H54 (cell line): ENCODE data around the gene KRTAP5-9.
"Not testable (repeated sequence)": the region's sequence is repeated elsewhere in the genome, so short reads cannot be mapped to it uniquely, and the experiment has no call there.

Experiments
- DNase-seq: peaks from one replicate; pipeline ENCODE4 v3.0.0; 2011; ENCODE audit warnings: low spot score, mixed read lengths; ENCODE audit not compliant: insufficient read length
- FAIRE-seq: peaks from 3 replicates; lab custom pipeline; 2011; peaks lifted over from hg19 to GRCh38; lab: Jason Lieb, UNC
- POLR2A ChIP-seq: IDR thresholded peaks from 2 replicates; pipeline ENCODE4 v1.6.1; 2011; ENCODE audit warnings: low read depth, mild to moderate bottlenecking, low read length

KRTAP5-9 gene

DNA sequence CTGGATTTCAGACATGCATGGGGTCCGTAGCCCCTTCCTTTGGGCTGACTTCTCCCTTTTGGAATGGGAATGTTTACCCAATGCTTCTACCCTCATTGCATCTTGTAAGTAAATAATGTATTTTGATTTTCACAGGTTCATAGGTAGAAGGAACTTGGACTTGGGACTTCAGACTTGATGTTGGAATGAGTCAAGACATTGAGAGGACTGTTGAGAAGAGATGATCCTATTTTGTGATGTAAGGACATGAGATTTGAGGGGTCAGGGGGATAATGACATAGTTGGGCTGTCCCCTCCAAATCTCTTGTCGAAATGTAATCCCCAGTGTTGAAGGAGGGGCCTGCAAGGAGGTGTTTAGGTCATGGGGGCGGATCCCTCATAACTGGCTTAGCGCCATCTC is 16.2 kb downstream of the KRTAP5-9 start:
- no peak for FAIRE-seq
- no peak for TF ChIP-seq POLR2A
- no peak for DNase-seq

DNA sequence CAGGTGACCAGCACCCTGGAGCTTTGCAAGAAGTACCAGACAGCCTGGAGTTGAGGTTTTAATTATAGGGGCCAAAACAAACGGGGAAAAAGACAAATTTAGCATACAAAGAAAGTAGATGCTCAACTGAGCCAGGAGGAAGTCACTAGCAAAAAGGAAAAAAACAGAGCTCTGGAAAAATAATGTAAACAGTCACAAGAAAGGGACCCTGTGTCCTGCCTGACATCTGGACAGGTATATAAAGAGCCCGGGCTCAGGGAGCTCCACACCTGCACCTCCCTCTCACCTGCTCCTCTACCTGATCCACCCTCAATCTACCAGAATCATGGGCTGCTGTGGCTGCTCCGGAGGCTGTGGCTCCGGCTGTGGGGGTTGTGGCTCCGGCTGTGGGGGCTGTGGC is 17.0 kb downstream of the KRTAP5-9 start, which contains the start of gene KRTAP5-10:
KRTAP5-10 (plus strand) TSS at position 301 of the 400 bp plus-strand sequence; CDS start at position 326, 25 bp downstream.
- FAIRE-seq (no peak), DNase-seq (no peak)
- TF ChIP-seq POLR2A = no peak

DNA sequence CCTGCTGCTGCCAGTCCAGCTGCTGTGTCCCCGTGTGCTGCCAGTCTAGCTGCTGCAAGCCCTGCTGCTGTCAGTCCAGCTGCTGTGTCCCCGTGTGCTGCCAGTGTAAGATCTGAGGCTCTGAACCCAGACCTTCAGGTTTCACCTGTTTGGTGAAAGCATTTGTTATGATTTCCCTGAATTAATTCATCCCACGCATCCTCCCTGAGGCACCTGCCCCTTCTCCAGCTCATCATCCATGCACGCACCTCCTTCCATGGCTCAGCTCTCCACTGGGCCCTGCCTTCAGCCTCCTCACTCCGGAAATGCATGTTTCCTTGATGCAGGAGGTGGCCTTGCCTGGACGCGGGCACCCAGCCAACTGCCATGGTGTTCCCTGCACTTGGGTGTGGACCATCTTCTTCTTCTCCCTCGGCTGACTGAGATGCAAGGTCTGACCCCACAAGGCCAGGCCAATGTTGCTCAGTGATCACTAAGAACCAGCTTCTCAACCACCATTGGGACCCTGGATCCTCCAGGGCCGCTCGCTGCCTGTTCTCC is 17.9 kb downstream of the KRTAP5-9 start:
- FAIRE-seq (no peak), DNase-seq (no peak)
- no peak for TF ChIP-seq POLR2A

DNA sequence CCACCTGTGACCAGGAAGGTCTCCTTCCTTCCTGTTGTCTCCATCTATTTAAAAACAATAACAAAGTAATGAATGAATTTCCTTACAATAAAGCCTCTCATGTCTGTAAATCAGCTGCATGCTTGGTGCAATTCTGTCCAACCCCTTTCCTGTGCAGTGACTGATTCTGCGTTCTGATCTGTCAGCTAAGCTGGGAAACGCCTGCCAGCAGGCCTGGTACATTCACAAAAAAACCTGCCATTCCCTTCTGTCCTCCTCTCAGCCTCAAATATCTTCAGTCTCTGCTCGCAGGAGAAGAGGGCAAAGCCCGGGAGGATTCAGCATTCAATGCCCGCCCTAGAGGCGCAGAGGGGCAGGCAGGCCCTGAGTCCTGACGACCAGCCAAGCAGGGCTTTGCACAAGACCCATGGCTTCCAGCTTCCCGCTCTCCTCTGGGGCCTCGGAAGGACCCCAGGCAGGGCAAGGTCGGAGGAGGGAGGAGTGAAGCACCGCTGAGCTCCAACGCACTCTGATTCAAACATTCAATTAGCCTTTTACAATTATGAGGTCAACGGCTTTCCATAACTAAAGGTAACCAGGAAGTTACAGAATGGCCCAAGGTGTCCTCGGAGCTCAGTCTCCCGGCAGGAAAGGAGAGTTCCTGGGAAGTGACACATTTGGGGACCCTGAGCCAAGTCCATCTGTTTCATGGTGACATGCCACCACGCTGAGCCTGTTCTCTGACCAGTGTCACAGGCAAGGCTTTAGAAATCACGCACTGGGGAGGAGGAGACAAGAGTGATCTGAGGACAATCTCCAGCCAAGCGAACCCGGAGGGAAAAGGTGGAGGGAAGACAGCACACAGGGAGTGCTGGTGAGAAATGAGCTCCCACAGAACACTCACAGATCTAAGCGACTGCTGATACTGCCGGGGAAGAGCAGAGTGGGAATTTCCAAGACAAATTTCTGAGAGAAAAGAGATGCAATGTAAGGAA is 18.7 kb downstream of the KRTAP5-9 start:
- not testable (repeated sequence) for DNase-seq, FAIRE-seq

DNA sequence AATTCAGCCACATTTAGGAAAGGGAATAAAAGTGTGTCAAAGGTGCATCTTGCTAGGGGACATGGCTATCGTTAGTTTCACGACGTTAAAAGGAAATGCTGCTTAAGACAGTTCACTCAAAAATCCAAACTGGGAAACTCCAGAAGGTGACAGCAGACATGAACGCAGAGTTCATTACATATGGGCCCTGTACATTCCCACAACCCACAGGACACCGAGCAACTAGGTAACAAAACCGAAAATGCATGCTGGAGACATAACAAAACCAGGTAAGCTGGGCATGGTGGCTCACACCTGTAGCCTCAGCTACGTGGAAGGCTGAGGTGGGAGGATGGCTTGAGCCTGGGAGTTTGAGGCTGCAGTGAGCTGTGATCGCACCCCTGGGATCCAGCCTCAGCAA is 19.4 kb downstream of the KRTAP5-9 start:
- not testable (repeated sequence) for FAIRE-seq, DNase-seq

DNA sequence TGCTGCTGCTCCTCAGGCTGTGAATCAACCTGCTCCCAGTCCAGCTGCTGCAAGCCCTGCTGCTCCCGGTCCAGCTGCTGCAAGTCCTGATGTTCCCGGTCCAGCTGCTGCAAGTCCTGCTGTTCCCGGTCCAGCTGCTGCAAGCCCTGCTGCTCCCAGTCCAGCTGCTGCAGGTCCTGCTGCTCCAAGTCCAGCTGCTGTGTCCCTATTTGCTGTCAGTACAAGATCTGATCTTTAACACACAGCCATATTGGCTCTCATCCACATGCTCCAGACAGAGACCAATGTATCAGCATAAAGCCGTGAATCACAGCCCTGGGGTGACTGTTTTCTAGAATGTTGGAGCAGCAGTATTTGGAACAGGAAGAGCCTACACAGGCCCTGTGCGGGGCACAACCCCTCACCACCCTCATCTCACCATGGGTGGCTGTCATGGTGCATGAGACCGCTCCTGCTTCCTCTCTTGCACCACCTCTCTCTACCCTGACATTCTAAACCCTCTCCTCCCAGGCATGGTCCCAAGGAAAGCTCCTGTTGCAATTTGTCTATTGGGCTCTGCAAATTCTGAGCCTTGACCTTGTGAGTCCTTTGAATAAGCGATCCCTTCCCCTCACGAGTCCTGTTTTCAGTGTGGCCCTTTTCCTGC is 20.6 kb downstream of the KRTAP5-9 start:
- FAIRE-seq (no peak), DNase-seq (no peak)
- no peak for TF ChIP-seq POLR2A

DNA sequence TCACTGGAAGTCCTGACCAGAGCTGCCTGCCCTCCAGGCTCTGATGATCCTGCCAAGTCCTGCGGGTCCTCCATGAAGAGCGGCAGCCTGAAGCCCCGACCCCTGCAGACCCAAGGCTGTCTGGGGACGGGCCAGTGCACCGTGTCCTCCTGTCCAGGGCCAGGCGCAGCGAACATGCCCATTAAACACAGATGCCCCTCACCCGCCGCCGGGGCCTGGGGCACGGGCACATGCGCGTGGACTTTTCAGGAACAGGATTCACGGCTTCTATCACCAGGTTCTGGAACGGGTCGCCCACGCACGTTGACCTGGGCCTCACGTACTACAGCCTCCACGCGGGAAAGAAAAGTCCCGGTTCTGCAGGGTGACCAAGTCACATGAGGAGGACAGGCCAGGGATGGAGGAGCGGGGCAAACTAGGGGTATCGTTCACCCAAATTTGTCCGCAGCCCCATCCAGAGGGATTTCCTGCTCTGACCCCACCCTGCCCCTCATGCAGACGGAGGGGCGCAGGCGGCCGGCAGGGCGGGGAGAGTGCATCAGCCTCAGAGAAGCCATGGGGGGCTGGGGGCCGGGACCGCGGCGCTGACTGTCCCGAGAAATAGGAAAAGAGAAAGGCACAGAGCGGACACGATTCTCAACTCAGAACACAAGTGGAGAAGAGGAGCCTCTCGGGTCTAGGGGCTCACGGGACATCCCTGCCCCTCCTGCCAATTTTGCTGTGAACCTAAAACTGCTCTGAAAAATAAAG is 23.1 kb downstream of the KRTAP5-9 start:
- DNase-seq, FAIRE-seq: not testable (repeated sequence)

DNA sequence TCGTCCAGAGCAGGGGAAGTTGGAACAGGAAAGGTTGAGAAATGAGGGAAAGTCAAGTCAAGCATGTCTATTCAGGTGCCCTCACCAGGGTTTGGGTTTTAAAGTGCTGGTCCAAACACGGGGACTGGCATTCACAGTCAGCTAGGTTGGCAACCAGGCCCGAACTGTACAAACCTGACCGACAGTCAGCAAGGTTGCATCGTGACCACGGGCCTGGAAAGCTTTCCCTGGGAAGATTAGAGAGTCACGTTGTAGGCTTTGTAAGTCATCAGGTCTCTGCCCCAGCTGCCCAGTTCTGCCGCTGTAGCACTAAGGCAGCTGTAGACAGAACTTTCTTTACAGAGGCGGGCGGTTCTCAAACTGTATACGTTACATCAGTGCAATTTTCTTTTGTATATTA is 24.6 kb downstream of the KRTAP5-9 start:
- FAIRE-seq = no peak
- TF ChIP-seq POLR2A = no peak
- no peak for DNase-seq

DNA sequence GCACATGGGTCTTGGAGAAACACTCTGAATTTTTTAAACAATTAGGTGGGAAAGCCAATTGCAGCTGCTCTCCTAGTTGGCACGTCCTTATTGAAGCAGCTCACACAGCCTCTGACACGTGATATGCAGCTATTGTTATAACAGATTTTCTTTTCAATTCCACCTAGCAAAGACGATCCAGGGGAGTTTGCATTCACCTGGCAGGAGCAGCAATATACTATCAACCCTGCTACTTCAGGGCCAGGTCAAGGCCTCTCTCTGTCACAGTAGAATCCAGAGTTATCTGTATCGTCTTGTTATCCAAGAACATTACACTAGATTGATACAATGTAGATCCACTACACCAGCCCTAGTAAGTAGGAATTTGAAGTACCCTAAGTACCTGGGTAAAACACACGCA is 26.2 kb downstream of the KRTAP5-9 start:
- FAIRE-seq (no peak), DNase-seq (no peak)
- TF ChIP-seq POLR2A = no peak

DNA sequence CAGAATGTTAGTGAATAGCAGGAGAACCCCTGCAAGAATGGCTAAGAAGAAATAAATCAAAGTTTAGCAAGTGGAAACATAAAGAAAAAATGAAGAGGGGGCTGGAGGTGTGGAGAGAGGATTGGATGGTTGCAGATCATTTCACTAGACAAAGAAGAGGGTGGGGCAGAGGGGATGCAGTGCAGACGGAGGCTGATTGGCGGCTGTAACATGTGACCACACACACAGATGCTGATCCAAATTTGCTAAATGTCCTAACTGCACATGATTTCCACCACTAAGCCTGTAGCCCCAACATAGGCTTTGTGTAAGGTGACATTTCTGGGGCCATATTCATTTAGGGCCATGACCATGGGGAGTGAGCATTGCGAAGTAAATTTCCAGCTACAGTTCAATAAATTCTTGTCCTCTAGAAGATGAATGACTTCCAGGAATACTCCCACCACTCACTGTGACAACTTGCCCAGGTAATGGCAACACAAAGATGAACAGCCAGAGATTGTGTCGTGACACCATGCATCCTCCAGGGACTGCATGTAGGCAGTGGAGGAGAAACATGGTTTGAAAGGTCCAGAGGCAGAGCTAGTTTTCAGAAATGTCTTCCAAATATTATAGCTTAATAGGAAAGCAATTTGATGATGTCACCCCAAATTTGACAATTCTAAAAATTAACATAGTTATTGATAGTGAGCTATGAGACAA is 27.7 kb downstream of the KRTAP5-9 start:
- TF ChIP-seq POLR2A = no peak
- DNase-seq (no peak), FAIRE-seq (no peak)

DNA sequence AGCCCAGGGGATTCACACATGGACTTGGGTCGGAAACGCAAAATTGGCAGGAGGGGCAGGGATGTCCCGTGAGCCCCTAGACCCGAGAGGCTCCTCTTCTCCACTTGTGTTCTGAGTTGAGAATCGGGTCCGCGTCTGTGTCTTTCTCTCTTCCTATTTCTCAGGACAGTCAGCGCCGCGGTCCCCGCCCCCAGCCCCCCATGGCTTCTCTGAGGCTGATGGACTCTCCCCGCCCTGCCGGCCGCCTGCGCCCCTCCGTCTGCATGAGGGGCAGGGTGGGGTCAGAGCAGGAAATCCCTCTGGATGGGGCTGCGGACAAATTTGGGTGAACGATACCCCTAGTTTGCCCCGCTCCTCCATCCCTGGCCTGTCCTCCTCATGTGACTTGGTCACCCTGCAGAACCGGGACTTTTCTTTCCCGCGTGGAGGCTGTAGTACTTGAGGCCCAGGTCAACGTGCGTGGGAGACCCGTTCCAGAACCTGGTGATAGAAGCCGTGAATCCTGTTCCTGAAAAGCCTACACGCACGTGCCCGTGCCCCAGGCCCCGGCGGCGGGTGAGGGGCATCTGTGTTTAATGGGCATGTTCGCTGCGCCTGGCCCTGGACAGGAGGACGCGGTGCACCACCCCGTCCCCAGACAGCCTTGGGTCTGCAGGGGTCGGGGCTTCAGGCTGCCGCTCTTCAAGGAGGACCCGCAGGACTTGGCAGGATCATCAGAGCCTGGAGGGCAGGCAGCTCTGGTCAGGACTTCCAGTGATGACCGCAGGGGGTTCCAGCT is 28.7 kb downstream of the KRTAP5-9 start:
- not testable (repeated sequence) for FAIRE-seq, DNase-seq

DNA sequence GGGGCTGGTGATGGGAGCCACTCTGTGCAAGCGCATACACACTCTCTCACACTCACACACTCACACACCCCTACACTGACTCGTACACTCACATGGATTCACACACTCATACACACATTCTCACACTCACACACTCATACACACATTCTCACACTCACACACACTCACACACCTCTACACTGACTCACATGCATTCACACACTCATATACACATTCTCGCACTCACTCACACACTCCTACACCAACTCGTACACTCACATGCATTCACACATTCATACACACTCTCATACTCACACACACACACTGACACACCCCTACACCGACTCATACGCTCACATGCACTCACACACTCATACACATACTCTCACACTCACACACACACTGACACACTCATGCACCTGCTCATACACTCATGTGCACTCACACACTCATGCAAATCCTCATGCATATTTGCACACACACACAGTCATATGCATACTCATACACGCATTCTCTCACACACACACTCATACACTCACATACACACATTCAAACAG is 29.3 kb downstream of the KRTAP5-9 start:
- no peak for TF ChIP-seq POLR2A
- DNase-seq (no peak), FAIRE-seq (no peak)

DNA sequence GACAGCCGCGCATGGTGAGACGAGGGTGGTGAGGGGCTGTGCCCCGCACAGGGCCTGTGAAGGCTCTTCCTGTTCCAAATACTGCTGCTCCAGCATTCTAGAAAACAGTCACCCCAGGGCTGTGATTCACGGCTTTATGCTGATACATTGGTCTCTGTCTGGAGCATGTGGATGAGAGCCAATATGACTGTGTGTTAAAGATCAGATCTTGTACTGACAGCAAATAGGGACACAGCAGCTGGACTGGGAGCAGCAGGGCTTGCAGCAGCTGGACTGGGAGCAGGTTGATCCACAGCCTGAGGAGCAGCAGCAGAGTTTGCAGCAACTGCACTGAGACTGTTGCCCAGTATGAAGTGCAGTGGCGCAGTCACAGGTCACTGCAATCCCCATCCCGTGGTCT is 31.3 kb downstream of the KRTAP5-9 start:
- not testable (repeated sequence) for FAIRE-seq, DNase-seq
